Progenitor cell of endocrine pancreas (in vitro differentiated cells): ENCODE measurements around the gene NAXD. TPM values are rescaled to one million over a fixed set of nuclear protein-coding genes. Genes with fewer than 3 reads are reported as not detected.
"Not testable (repeated sequence)": the region's sequence is repeated elsewhere in the genome, so short reads cannot be mapped to it uniquely, and the experiment has no call there.

Experiments used
- DNase-seq: peaks from one replicate; pipeline ENCODE4 v3.0.0; 2021; ENCODE audit warnings: low spot score; ENCODE audit not compliant: unreplicated experiment
- H3K27ac Mint-ChIP-seq: 2 replicates; pipeline ENCODE4 v1.8.0; 2021; ENCODE audit warnings: mild to moderate bottlenecking, moderate library complexity, mixed read lengths
- H3K27me3 Mint-ChIP-seq: 2 replicates; pipeline ENCODE4 v1.8.0; 2021; ENCODE audit warnings: mixed read lengths
- H3K36me3 Mint-ChIP-seq: 2 replicates; pipeline ENCODE4 v1.8.0; 2022; ENCODE audit warnings: mixed read lengths; ENCODE audit not compliant: insufficient read depth
- H3K4me1 Mint-ChIP-seq: 2 replicates; pipeline ENCODE4 v1.8.0; 2021; ENCODE audit warnings: low read depth, mixed read lengths
- H3K4me3 Mint-ChIP-seq: 2 replicates; pipeline ENCODE4 v1.8.0; 2021; ENCODE audit warnings: low read depth, mild to moderate bottlenecking, moderate library complexity, mixed read lengths
- H3K9me3 Mint-ChIP-seq: 2 replicates; pipeline ENCODE4 v1.8.0; 2021; ENCODE audit warnings: low read depth, mixed read lengths
- total RNA-seq: library from RNA; stranded (reverse); gene quantifications from 2 replicates; pipeline ENCODE4 v1.2.1, GENCODE V29; 2021
- TF ChIP-seq, protein P1 (sequence below): fragments of 200-600 bp; sonication (generic); IDR thresholded peaks from one replicate; pipeline ENCODE4 v1.5.0; 2021; ENCODE audit warnings: antibody characterized with exemption, mild to moderate bottlenecking; ENCODE audit not compliant: unreplicated experiment

The NAXD gene
- total RNA-seq, 1 donor from 2014 or later = 34.2 TPM

DNA sequence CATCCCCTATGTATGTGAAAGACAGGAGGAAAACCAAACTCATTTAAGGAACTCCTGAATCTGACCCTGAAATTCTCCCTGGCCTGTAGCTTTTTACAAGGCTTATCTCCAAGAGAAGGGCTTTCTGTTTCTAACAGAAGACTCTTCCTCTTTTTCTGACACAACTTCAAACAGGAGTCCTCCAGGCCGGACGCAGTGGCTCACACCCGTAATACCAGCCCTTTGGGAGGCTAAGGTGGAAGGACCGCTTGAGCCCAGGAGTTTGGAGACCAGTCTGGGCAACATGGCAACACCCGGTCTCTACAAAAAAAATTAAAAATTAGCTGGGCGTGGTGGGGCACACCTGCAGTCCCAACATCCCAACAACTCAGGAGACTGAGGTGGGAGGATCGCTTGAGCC lies 48.7 kb downstream of the NAXD start:
- no peak for DNase-seq
- Mint-ChIP-seq H3K27ac (peak overlapping the region; percentile 59), H3K9me3 (peaks cover 20% of the 10 kb centered on the region), H3K27me3 (no peaks in the 10 kb centered on the region), H3K36me3 (peaks cover 58% of the 10 kb centered on the region), H3K4me1 (no peaks in the 10 kb centered on the region), H3K4me3 (no peak overlapping the region)
- TF ChIP-seq, protein P1, sequence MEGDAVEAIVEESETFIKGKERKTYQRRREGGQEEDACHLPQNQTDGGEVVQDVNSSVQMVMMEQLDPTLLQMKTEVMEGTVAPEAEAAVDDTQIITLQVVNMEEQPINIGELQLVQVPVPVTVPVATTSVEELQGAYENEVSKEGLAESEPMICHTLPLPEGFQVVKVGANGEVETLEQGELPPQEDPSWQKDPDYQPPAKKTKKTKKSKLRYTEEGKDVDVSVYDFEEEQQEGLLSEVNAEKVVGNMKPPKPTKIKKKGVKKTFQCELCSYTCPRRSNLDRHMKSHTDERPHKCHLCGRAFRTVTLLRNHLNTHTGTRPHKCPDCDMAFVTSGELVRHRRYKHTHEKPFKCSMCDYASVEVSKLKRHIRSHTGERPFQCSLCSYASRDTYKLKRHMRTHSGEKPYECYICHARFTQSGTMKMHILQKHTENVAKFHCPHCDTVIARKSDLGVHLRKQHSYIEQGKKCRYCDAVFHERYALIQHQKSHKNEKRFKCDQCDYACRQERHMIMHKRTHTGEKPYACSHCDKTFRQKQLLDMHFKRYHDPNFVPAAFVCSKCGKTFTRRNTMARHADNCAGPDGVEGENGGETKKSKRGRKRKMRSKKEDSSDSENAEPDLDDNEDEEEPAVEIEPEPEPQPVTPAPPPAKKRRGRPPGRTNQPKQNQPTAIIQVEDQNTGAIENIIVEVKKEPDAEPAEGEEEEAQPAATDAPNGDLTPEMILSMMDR = no peak

DNA sequence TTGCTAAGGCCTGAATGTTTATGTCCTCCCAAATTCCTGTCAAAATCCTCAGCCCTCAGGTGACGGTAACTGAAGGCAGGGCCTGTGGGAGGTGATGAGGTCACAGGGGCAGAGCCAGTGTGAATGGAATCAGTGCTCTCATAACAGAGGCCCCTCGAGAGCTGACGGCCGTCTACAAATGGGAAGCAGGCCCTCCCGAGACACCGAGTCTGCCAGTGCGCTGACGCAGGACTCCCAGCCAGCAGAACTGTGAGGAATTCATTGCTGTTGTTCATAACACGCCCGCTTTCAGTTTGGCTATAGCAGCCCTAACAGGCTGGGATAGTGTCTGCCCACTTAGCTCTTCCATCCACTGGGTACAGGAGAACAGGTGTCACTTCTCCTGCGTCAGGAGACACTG lies 49.3 kb downstream of the NAXD start:
- H3K27ac Mint-ChIP-seq = no peak overlapping the region
- DNase-seq = no peak
- TF ChIP-seq, protein P1 = no peak
- no peaks in the 10 kb centered on the region for H3K27me3 Mint-ChIP-seq
- H3K4me1 Mint-ChIP-seq = no peaks in the 10 kb centered on the region
- peaks cover 15% of the 10 kb centered on the region for H3K9me3 Mint-ChIP-seq
- H3K36me3 Mint-ChIP-seq = peaks cover 57% of the 10 kb centered on the region
- no peak overlapping the region for H3K4me3 Mint-ChIP-seq

DNA sequence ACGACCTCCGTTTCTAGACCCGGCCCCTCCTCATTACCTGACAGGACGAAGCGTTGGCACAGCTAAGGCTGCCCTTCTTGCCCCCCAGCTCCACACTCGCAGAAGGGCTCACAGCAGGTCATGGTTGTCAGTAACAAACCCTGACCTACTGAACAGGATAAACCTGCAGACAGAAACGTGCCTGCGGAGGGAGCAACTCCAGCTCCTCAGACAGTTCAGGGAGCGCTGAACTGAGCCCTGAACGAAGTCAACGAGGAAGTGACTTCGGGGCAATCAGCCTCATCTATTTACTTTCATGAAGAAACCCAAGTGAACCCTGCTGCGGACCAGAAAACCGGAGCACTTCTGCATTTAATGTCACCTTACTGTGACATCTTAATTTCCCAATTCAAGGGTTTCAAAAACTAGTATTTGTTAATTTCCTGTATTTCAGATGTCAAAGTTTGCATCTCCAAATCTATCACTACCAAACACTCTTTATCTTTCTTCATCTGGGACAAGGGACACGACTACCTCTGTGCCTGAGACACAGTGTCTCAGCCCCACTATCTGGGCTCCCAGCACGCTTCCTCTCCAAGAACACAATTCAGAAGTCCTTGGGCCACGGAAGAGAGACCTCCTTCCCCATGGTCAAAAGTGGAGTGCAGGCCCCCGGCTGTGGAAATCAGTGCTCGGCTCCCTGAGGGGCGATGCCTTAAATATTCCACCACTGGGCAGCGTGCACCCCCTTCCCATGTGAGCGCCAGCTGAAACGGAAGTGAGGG lies 50.3 kb downstream of the NAXD start:
- H3K27ac Mint-ChIP-seq = no peak overlapping the region
- H3K27me3 Mint-ChIP-seq = no peaks in the 10 kb centered on the region
- TF ChIP-seq, protein P1 = no peak
- DNase-seq = no peak
- peaks cover 10% of the 10 kb centered on the region for H3K9me3 Mint-ChIP-seq
- peaks cover 61% of the 10 kb centered on the region for H3K36me3 Mint-ChIP-seq
- no peaks in the 10 kb centered on the region for H3K4me1 Mint-ChIP-seq
- no peak overlapping the region for H3K4me3 Mint-ChIP-seq

DNA sequence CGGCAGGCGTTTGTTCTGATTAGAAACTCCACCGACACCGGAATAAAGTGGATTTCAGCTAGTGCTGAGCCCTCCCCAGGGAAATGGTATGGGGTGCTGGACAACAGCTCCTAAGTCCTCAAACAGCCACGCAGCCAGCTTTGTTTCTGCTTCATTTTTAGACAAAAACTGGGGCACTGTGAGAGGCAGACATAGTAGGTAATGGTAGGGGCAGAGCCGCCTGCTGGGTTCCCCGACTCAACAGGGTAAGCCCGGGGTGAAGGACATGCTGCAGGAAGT lies 50.8 kb downstream of the NAXD start:
- H3K36me3 Mint-ChIP-seq = peaks cover 62% of the 10 kb centered on the region
- no peaks in the 10 kb centered on the region for H3K4me1 Mint-ChIP-seq
- no peaks in the 10 kb centered on the region for H3K27me3 Mint-ChIP-seq
- H3K4me3 Mint-ChIP-seq = no peak overlapping the region
- H3K9me3 Mint-ChIP-seq = peaks cover 15% of the 10 kb centered on the region
- TF ChIP-seq, protein P1 = no peak
- H3K27ac Mint-ChIP-seq = no peak overlapping the region
- DNase-seq = no peak

DNA sequence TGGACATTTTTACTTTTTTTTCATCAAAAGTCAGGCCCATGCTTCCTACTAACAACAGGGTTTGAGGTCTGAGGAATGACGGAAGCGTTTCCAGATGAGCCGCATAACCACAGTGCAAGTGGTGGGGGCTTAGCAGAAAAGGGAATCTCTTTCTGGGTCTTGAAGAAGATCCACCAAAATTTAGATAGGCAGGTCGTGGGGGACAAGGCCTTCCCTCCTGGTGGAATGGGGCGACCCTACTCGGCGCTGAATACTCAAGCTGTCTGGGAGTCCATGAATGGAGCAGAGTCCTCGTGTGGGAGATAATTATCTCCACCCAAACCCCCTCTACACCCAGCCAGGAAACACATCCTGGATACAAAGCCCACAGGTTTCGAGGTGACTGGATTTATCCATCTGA lies 53.7 kb downstream of the NAXD start:
- no peak for DNase-seq
- Mint-ChIP-seq H3K27me3 (no peaks in the 10 kb centered on the region), H3K4me3 (no peak overlapping the region), H3K4me1 (no peaks in the 10 kb centered on the region), H3K9me3 (peaks cover 14% of the 10 kb centered on the region), H3K36me3 (peaks cover 60% of the 10 kb centered on the region), H3K27ac (no peak overlapping the region)
- TF ChIP-seq, protein P1 = no peak

DNA sequence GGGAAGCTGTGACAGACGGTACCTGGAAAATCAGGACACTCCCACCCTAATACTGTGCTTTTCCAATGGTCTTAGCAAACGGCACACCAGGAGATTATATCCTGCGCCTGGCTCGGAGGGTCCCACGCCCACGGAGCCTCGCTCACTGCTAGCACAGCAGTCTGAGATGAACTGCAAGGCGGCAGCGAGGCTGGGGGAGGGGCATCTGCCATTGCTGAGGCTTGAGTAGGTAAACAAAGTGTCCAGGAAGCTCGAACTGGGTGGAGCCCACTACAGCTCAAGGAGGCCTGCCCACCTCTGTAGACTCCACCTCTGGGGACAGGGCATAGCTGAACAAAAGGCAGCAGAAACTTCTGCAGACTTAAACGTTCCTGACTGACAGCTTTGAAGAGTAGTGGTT lies 54.5 kb downstream of the NAXD start:
- peaks cover 14% of the 10 kb centered on the region for H3K9me3 Mint-ChIP-seq
- DNase-seq, H3K4me3 Mint-ChIP-seq, H3K4me1 Mint-ChIP-seq, H3K27me3 Mint-ChIP-seq, H3K27ac Mint-ChIP-seq: not testable (repeated sequence)
- peaks cover 66% of the 10 kb centered on the region for H3K36me3 Mint-ChIP-seq
